PFSK-1 (cell line): ENCODE measurements around the gene MRPS10.

Experiments
- FOXP2 ChIP-seq: optimal IDR thresholded peaks from 2 replicates; pipeline ENCODE3; 2011; ENCODE audit warnings: borderline replicate concordance, control low read depth, inconsistent platforms; ENCODE audit not compliant: insufficient read depth; ENCODE audit errors: extremely low read length, extremely low read depth
- POLR2AphosphoS5 ChIP-seq: IDR thresholded peaks from 2 replicates; pipeline ENCODE4 v1.6.1; 2012; ENCODE audit warnings: low read depth, mild to moderate bottlenecking, control low read depth, low read length, moderate library complexity
- SIN3A ChIP-seq: IDR thresholded peaks from 2 replicates; pipeline ENCODE4 v1.6.1; 2012; ENCODE audit warnings: mild to moderate bottlenecking, low read length, moderate library complexity, borderline replicate concordance; ENCODE audit not compliant: insufficient read depth
- TAF1 ChIP-seq: IDR thresholded peaks from 2 replicates; pipeline ENCODE4 v1.6.1; 2012; ENCODE audit warnings: low read length, control low read depth, borderline replicate concordance; ENCODE audit not compliant: insufficient read depth
- TF ChIP-seq, protein P1 (sequence below), 2 experiments: IDR thresholded peaks; 2 replicates each; pipeline versions ENCODE4 v1.6.1 to v1.8.0; 2011 to 2012; ENCODE audit warnings: low read depth in 2 of 2, low read length in 2 of 2, control low read depth in 1 of 2, inconsistent platforms in 1 of 2, mild to moderate bottlenecking in 1 of 2, moderate library complexity in 1 of 2; ENCODE audit not compliant: insufficient read depth in 1 of 2

DNA sequence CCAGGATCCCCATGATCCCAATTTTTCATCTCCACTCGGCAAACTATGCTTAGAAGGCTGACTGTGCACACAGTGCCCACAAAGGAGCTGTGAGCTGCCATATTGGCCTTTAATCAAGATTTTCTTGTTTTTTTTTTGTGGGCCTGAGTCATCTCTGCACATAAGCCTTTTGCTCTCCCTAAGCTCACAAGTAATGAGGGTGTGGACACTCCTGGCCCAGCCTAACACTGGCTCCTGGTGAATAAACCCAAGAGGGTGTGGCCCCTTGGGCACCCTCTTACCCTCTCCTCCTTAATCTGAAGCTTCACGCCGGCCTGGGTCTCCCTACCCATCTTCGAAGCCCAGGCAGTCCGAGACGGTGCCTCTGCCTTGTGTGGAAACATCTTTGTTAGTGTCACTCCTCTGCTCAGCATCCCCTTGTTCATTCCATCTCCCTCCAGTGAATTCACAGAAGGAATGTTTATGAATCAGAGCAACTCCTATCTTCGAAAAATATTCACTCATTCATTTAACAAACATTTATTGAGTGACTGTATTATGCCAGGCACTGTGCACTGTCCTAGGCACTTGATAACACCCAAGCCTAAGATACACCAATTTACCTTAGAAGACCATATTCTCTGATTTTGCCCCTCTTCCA lies 22.2 kb upstream of the MRPS10 start:
- TF ChIP-seq TAF1: no peak
- TF ChIP-seq, protein P1, sequence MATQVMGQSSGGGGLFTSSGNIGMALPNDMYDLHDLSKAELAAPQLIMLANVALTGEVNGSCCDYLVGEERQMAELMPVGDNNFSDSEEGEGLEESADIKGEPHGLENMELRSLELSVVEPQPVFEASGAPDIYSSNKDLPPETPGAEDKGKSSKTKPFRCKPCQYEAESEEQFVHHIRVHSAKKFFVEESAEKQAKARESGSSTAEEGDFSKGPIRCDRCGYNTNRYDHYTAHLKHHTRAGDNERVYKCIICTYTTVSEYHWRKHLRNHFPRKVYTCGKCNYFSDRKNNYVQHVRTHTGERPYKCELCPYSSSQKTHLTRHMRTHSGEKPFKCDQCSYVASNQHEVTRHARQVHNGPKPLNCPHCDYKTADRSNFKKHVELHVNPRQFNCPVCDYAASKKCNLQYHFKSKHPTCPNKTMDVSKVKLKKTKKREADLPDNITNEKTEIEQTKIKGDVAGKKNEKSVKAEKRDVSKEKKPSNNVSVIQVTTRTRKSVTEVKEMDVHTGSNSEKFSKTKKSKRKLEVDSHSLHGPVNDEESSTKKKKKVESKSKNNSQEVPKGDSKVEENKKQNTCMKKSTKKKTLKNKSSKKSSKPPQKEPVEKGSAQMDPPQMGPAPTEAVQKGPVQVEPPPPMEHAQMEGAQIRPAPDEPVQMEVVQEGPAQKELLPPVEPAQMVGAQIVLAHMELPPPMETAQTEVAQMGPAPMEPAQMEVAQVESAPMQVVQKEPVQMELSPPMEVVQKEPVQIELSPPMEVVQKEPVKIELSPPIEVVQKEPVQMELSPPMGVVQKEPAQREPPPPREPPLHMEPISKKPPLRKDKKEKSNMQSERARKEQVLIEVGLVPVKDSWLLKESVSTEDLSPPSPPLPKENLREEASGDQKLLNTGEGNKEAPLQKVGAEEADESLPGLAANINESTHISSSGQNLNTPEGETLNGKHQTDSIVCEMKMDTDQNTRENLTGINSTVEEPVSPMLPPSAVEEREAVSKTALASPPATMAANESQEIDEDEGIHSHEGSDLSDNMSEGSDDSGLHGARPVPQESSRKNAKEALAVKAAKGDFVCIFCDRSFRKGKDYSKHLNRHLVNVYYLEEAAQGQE (IDR thresholded peaks at IDR 0.05; ENCODE audit: insufficient read depth in 1 of 2, low read depth in 2 of 2, low read length in 2 of 2): no peak
- no peak for TF ChIP-seq SIN3A
- TF ChIP-seq POLR2AphosphoS5: no peak
- TF ChIP-seq FOXP2: no peak
